Measurements from ENCODE around the gene SPATS2. TPM values are rescaled to one million over a fixed set of nuclear protein-coding genes. Genes with fewer than 3 reads are reported as not detected.

The SPATS2 gene
- 14.2 and 17.6 TPM in 2 replicates for total RNA-seq

DNA sequence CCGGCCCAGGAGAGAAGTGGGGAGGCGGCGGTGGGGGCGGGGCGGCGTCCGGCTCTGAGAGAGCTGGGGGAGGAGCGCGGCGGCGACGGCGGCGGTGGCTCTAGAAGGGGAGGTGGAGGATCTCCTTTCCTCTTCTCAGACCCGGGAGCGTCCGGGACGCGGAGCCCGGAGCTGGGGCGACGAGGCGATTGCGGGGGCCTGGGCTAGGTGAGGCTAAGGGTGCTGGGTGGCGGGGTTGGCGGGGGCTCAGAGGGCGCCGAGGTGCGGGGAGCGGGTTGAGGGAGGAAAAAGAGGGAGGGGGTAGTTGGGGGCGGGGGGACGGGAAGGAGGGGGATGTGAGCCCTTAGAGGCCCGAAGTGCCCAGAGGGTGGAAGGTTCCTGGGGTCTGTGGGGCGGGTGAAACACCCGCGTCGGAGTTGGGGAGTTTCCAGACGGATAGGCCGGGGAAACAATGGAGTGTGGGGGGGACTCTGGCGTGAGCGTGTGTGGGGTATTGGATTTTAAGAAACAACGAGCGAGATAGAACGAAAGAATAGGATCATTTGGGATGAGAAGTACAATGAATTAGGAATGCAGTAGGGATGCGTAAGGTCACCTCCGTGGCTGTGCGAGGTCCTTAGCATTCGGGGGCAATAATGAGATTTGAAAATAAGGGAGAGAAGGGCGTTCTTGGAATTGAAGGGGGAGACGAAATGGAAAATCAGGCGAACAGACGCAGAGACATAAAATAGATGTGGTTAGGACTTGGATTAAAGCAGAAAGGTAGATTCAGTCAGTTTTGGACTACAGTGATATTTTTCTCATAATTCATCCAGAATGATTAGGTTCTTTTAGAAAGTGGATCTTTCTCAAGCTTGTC lies at the start of gene SPATS2:
SPATS2 (plus strand) TSS at position 82 of the 859 bp plus-strand sequence. CDS start 93,551 bp downstream, outside the sequence.

DNA sequence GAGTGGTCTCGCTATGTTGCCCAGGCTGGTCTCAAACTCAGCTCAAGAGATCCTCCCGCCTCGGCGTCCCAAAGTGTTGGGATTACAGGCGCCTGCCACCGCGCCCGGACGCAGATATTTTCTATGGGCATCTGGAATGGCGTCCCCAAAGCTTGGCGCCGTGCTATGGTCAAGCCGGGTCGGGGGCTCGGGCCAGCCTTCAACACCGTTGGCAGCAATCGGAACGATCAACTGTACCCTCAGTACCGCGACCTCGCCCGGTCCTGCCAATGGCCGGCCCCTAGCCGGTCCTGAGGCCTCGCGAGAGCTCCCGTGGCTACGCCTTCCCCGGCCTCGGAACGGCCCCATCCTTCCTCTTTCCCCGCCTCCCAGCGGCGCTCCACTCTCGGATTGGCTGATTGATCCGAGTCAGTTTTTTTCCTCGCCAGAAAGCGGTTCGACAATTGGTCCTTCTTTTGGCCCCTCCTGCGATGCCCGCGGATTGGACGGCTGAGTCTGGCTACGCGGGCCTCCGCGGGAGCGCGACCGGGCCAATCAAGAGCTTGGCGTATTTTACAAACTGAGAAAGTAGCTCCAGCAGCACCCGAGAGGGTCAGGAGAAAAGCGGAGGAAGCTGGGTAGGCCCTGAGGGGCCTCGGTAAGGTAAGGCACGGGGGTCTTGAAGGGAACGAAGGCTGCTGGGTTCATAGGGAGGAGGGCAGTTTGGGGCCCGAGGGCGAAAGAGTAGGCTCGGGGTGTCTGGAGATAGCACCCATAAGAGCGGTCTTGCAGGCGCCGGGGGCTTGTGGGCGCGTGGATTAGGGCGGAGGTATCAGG lies 44.3 kb upstream of the SPATS2 start, which contains the start of gene TROAP:
TROAP (plus strand) TSS at position 548 of the 816 bp plus-strand sequence. CDS start 354 bp downstream, outside the sequence.

DNA sequence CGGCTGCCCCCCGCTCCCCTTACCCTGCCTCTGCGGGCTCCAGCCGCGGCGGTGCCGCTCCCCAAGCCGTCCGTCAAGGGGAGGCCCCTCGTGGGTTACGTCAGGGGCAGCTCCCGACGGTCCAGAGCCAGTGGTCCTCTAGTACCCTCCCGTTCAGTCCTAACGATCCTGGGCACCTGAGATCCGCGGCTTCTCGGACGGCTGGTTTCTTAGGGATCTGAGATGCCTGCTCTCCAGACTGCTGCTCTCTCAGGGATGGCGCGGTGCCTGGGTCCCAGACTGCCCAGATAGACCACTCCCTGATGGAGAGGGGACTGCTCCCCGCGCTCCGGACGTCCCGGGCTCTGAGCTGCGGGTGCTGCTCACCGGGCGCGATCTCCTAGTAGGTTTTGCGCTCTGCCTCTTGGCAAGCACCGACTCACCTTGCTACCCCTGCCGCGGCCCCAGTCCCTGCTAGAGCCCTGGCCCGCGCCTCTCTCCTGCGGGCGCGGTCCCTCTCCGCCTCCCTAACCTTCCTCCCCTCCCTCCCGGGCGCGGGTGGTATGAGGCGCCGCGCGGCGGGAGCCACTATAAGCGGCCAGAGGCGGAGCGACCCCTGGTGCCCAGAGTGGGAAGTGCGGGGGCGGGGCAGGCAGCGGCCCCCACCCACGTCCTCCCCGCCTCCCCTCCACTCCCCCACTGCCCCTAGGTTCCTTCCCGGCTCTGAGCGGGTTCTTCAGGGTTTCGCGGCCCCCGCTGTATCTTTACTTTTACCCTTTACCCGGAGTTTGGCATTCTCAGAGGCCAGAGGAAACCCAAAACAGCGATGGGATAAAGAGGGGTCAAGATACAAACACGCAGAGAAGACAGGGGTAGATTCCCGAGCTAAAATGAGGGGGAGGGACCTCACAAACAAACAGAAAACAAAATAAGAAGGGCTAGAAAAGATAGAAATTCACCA lies 30.3 kb upstream of the SPATS2 start, which contains the start of gene C1QL4:
C1QL4 (minus strand) TSS at position 544 of the 940 bp plus-strand sequence. CDS start 711 bp downstream, outside the sequence.

DNA sequence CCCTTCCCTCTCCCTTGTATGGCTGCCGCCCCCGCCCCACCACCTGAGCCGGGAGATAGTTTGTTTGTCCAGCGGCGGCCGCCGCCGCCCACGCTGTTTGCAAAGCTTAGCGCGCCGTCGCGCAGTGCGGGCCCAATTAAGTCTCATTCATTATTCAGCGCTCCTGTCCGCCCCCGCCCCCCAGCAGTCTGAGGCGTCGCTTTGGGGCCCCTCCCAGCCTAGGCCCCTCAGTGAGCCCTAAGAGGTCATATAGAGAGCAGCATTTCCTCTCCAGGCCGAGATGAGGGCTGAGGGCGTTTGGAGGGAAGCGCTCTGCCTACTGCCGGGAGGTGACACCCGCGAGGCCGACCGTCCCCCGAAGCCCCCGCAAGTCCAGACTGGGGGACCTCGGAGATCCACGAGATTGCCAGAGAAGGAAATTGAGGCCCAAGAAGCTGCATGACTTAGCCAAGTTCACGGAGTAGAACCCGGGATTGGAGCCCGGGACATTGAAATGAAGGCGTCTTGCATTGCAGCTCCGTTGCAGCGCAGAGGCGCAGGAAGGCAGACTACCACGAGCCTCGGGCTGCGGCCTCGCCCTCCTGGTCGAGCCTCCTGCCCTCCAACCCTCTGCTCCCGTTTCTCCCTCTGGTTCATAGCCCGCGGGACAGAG lies 20.5 kb upstream of the SPATS2 start, which contains the start of gene DNAJC22:
DNAJC22 (plus strand) TSS at position 230 of the 652 bp plus-strand sequence. CDS start 1,985 bp downstream, outside the sequence.

DNA sequence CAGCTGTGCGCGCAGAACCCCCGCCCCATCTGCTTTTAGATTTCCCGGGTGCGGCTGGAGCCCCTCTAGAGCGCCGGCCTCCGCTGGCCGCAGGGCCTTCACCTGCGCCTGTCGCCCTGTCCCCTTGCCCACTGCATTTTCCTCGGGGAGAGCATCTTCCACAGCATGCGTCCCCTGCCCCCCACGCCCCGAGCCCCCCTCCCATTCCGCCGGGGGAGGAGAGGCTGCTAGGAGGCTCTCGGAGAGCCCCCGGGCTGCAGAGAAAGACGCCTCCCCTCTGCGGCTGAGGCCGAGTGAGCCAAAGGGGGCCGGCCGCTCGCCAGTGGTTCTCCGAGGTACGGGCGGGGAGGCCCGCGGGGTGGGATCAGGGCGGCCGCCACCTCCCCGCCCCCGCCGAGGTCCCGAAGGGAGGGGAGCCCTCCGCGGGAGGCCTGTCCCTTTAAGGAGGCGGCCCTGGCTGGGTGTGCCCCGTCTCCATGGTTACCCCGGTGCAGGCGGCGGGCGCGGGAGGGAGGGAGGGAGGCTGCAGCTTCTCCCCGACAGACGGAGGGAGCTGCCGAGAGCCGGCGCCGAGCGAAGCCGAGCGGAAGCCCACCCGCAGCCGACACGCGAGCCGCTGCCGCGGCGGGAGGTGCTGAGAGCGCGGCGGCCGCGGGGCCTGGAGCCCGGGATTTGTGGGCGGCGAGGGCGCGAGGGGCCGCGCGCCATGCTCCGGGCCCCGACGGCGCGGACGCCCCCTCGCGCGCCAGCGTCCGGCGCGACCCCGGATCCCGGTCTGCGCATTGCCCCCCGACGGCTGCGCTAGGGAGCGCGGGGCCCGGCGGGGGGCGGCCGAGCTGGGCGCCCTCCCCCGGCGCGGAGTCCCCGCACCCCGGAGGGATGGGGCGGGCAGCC lies 171.5 kb downstream of the SPATS2 start, which contains the start of gene KCNH3:
KCNH3 (plus strand) TSS at position 521 of the 894 bp plus-strand sequence. CDS start 387 bp downstream, outside the sequence.

DNA sequence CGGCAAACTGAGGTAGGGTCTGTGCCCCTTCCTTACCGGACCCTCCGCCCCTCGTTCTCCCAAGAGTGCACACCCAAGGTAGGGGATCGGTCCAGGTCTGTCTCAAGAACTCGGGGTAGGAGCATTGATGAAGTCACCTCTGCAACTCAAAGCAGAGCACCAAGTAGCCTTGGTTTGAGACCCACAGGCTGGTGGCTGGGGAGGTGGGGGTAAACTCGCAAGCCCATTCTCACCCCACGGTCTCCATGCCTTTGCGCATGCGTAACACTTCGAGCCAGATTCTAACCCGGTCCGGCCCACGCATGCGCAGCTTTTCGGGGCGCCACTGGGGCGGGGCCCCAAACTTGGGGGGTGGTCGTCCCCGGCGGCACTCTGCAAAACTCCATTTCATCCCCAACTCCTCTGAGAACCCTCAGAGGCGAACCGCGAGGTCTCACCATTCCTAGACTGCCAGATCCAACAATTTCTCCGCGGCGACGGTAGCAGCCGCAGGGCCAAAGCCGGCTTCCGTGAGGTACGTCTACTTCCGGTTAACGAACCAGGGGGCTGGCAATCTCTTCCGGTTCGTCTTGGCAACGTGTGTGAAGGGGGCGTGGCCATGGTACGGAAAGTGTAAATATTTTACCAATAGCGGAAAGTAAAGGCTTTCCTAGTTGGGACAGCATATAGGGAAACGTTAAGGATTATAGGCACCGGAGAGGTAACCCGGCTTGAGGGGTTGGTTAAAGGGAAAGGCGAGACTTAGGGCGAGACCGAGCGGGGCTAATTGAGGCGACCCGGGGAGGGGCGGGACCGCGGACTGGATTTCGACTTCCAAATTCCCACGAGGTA lies 200.6 kb downstream of the SPATS2 start, which contains the start of gene MCRS1:
MCRS1 (minus strand) TSS at position 532 of the 831 bp plus-strand sequence. CDS start 1,411 bp downstream, outside the sequence.

Other genes starting within 250 kb of the SPATS2 start
- 649 and 4,423 TPM in 2 replicates for gene TUBA1B, start 236.1 kb upstream of the SPATS2 start, total RNA-seq
- 754 and 1,069 TPM in 2 replicates for gene TUBA1A, start 178.4 kb upstream of the SPATS2 start, total RNA-seq
- gene TUBA1C, start 102.4 kb upstream of the SPATS2 start, total RNA-seq, result 501 and 2,126 TPM in 2 replicates
- 1.5 TPM in 1 of 2 replicates, not detected in the other for gene PRPH, start 72.3 kb upstream of the SPATS2 start, total RNA-seq
- gene TROAP, start 44.2 kb upstream of the SPATS2 start, total RNA-seq, result 2.5 and 46.4 TPM in 2 replicates
- 0.13 and 0.16 TPM in 2 replicates for gene C1QL4, start 30.3 kb upstream of the SPATS2 start, total RNA-seq
- gene DNAJC22, start 20.6 kb upstream of the SPATS2 start, total RNA-seq, result 5.9 and 9.4 TPM in 2 replicates
- gene KCNH3, start 171.6 kb downstream of the SPATS2 start, total RNA-seq, result 0.16 and 1.1 TPM in 2 replicates
- gene MCRS1, start 200.7 kb downstream of the SPATS2 start, total RNA-seq, result 70.4 and 79.4 TPM in 2 replicates
- 0.13 TPM in 1 of 2 replicates, not detected in the other for gene FAM186B, start 238.2 kb downstream of the SPATS2 start, total RNA-seq

All from mesangial cell (primary cell).